Neuronal stem cell (in vitro differentiated cells): ENCODE measurements around the gene AKAP1.

Source experiments
- DNase-seq: peaks from one replicate; pipeline ENCODE4 v3.0.0-alpha.2; 2013; ENCODE audit warnings: low spot score
- H2AFZ ChIP-seq: one replicate; pipeline ENCODE4 v1.6.1; 2013; ENCODE audit warnings: mild to moderate bottlenecking, low read length, inconsistent platforms
- H2AK5ac ChIP-seq: 2 replicates; pipeline ENCODE4 v1.6.1; 2013; ENCODE audit warnings: low read depth, mild to moderate bottlenecking, inconsistent platforms, low read length, moderate library complexity, mixed read lengths
- H2BK120ac ChIP-seq: 2 replicates; pipeline ENCODE4 v1.6.1; 2013; ENCODE audit warnings: low read depth, mild to moderate bottlenecking, inconsistent platforms, low read length, moderate library complexity, mixed read lengths
- H2BK12ac ChIP-seq: one replicate; pipeline ENCODE4 v1.6.1; 2013; ENCODE audit warnings: low read length, inconsistent platforms
- H2BK15ac ChIP-seq: 2 replicates; pipeline ENCODE4 v1.6.1; 2013; ENCODE audit warnings: mild to moderate bottlenecking, low read length, inconsistent platforms, mixed read lengths
- H2BK5ac ChIP-seq: one replicate; pipeline ENCODE4 v1.6.1; 2013; ENCODE audit warnings: inconsistent platforms, mild to moderate bottlenecking, low read length, moderate library complexity
- H3K14ac ChIP-seq: one replicate; pipeline ENCODE4 v1.6.1; 2013; ENCODE audit warnings: low read length, inconsistent platforms
- H3K18ac ChIP-seq: 2 replicates; pipeline ENCODE4 v1.6.1; 2013; ENCODE audit warnings: low read length, inconsistent platforms
- H3K23ac ChIP-seq: 2 replicates; pipeline ENCODE4 v1.6.1; 2013; ENCODE audit warnings: low read depth, mild to moderate bottlenecking, mixed read lengths, low read length, inconsistent platforms; ENCODE audit not compliant: poor library complexity
- H3K27ac ChIP-seq: replicated peaks from 3 replicates; pipeline ENCODE4 v1.5.1; 2013; ENCODE audit warnings: low read length, inconsistent platforms
- H3K27me3 ChIP-seq, 3 experiments: 2 replicates each; pipeline ENCODE4 v1.6.1; 2013; ENCODE audit warnings: low read length in 3 of 3, mild to moderate bottlenecking in 2 of 3, inconsistent platforms in 1 of 3, low read depth in 1 of 3, mixed read lengths in 1 of 3, moderate library complexity in 1 of 3; ENCODE audit not compliant: control insufficient read depth in 3 of 3, insufficient read depth in 3 of 3
- H3K36me3 ChIP-seq, 2 donors: replicated peaks in 1 of 2; 2 replicates each; pipeline ENCODE4 v1.6.1; 2013; ENCODE audit warnings: low read length in 2 of 2; ENCODE audit not compliant: control insufficient read depth in 2 of 2, insufficient read depth in 2 of 2
- H3K4ac ChIP-seq: 2 replicates; pipeline ENCODE4 v1.6.1; 2013; ENCODE audit warnings: inconsistent platforms, mild to moderate bottlenecking, low read length, moderate library complexity
- H3K4me1 ChIP-seq, 2 donors: 1 replicate in 1 of 2; 2 replicates in 1 of 2; pipeline ENCODE4 v1.6.1; 2013; ENCODE audit warnings: low read length in 2 of 2, low read depth in 1 of 2; ENCODE audit not compliant: control insufficient read depth in 2 of 2, insufficient read depth in 1 of 2
- H3K4me2 ChIP-seq: one replicate; pipeline ENCODE4 v1.6.1; 2013; ENCODE audit warnings: mild to moderate bottlenecking, low read length, inconsistent platforms; ENCODE audit not compliant: insufficient read depth, poor library complexity, severe bottlenecking
- H3K4me3 ChIP-seq, 2 donors: 2 replicates each; pipeline ENCODE4 v1.5.1; 2013; ENCODE audit warnings: low read length in 2 of 2, mild to moderate bottlenecking in 2 of 2, inconsistent platforms in 1 of 2, moderate library complexity in 1 of 2
- H3K79me1 ChIP-seq: one replicate; pipeline ENCODE4 v1.6.1; 2013; ENCODE audit warnings: low read depth, mild to moderate bottlenecking, inconsistent platforms, low read length, moderate library complexity
- H3K9ac ChIP-seq: one replicate; pipeline ENCODE4 v1.6.1; 2013; ENCODE audit warnings: mild to moderate bottlenecking, low read depth, low read length, inconsistent platforms; ENCODE audit not compliant: poor library complexity
- H3K9me3 ChIP-seq, 2 donors: replicated peaks in 1 of 2; 2 replicates each; pipeline versions ENCODE3 to v1.6.1; 2013; ENCODE audit warnings: low read length in 2 of 2, mild to moderate bottlenecking in 2 of 2, inconsistent platforms in 1 of 2, low read depth in 1 of 2, mixed read lengths in 1 of 2, moderate library complexity in 1 of 2; ENCODE audit not compliant: control insufficient read depth in 2 of 2, insufficient read depth in 1 of 2
- H4K8ac ChIP-seq: one replicate; pipeline ENCODE4 v1.6.1; 2013; ENCODE audit warnings: low read depth, mild to moderate bottlenecking, inconsistent platforms, low read length, moderate library complexity
- H4K91ac ChIP-seq: one replicate; pipeline ENCODE4 v1.6.1; 2013; ENCODE audit warnings: low read length, low read depth, mild to moderate bottlenecking, inconsistent platforms; ENCODE audit not compliant: poor library complexity
- WGBS, 2 donors: extraction: QIAGEN DNeasy Blood & Tissue Kit; methylation state at CpG; one replicate each; pipeline ENCODE4 v1.1.7; 2013; ENCODE audit warnings: missing lambda C conversion rate in 2 of 2, mixed read lengths in 1 of 2; ENCODE audit not compliant: insufficient read length in 2 of 2, insufficient replicate concordance in 1 of 2; ENCODE audit errors: extremely low coverage in 2 of 2; 5-methylcytosine and 5-hydroxymethylcytosine counted together

The AKAP1 gene

GRCh38 chr17:57086069-57086930 is 1.3 kb downstream of the AKAP1 start:
- H2BK5ac ChIP-seq = peak overlapping the region; percentile 40
- H3K27ac ChIP-seq = no peak overlapping the region
- H3K4ac ChIP-seq = no peak overlapping the region
- H3K4me2 ChIP-seq = peak overlapping the region; percentile 95
- H3K18ac ChIP-seq = peak overlapping the region; percentile 88
- peak overlapping the region; percentile 48 for H3K23ac ChIP-seq
- peak overlapping the region; percentile 96 for H2AFZ ChIP-seq
- peak overlapping the region; percentile 93 for H3K9ac ChIP-seq
- peak; percentile 14 for DNase-seq
- H2BK120ac ChIP-seq = no peak overlapping the region
- no peak overlapping the region for H4K8ac ChIP-seq
- H3K4me1 ChIP-seq = peaks cover 19 to 21% of the 10 kb centered on the region in 2 donors
- H3K36me3 ChIP-seq = peaks cover 0 to 10% of the 10 kb centered on the region in 2 donors
- H3K79me1 ChIP-seq = no peaks in the 10 kb centered on the region
- WGBS, 2 donors = no CpG with 5 or more reads among the region's 45 CpGs
- peaks cover 0 to 7% (median 0%) of the 10 kb centered on the region in 3 experiments for H3K27me3 ChIP-seq
- H3K14ac ChIP-seq = peak overlapping the region; percentile 95
- no peak overlapping the region for H4K91ac ChIP-seq
- H2BK15ac ChIP-seq = peak overlapping the region; percentile 42
- H2BK12ac ChIP-seq = no peak overlapping the region
- H3K9me3 ChIP-seq = no peaks in the 10 kb centered on the region
- no peak overlapping the region for H2AK5ac ChIP-seq
- peak overlapping the region; percentile 89 to 91 for H3K4me3 ChIP-seq

DNA sequence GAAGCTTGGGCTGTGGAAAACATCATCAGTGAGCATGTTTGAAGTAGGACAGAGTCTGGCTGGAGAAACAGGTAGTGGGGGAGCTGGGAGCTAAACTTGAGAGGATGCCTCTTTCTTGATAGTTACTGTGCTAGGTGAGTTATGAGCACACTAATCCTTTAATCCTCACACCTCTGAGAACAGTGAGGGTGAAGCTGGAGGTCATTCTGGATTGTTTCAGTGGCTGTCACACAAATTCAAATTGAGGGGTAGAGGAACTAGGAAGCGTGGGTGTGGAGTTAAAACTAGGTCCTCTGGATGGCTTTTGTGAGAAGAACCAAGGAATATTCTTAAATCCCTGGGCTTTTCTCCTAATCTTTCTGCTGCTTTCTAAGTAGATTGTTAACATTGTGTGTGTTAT is 3.3 kb downstream of the AKAP1 start:
- Histone ChIP-seq H2BK12ac (no peak overlapping the region), H3K9me3 (no peaks in the 10 kb centered on the region), H3K27me3 (peaks cover 0 to 7% (median 0%) of the 10 kb centered on the region in 3 experiments), H3K79me1 (no peaks in the 10 kb centered on the region), H4K91ac (no peak overlapping the region), H3K4ac (no peak overlapping the region), H3K4me1 (peaks cover 24 to 30% of the 10 kb centered on the region in 2 donors), H4K8ac (no peak overlapping the region), H3K9ac (no peak overlapping the region), H3K14ac (no peak overlapping the region), H3K36me3 (peaks cover 0 to 10% of the 10 kb centered on the region in 2 donors), H3K27ac (no peak overlapping the region), H3K4me2 (no peak overlapping the region), H2BK120ac (no peak overlapping the region), H3K18ac (no peak overlapping the region), H2AK5ac (no peak overlapping the region), H3K23ac (no peak overlapping the region), H3K4me3 (no peak overlapping the region), H2BK15ac (no peak overlapping the region), H2BK5ac (no peak overlapping the region), H2AFZ (no peak overlapping the region)
- no peak for DNase-seq
- no CpG with 5 or more reads among the region's 1 CpG for WGBS, 2 donors

DNA sequence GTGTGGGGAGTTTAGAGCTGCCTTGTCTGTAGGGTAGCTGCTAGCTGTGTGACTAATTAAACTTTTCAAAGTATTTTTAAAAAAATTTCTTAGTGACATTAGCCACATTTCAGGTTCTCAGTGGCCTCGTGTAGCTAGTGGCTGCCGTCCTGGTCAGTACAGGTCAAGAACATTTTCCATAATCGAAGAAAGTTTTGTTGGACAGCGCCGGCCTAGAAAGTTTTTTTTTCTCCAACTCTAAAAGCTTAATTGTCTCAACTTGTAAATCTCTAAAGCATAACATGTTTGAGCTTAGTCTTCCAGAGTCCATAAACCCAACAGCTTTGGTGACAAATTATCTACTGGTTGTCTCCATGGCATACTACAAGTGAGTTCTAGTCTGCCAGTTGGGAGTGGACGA is 4.3 kb downstream of the AKAP1 start:
- Histone ChIP-seq H3K4ac (no peak overlapping the region), H3K14ac (no peak overlapping the region), H2BK5ac (no peak overlapping the region), H4K8ac (no peak overlapping the region), H3K18ac (no peak overlapping the region), H3K4me1 (peaks cover 24 to 30% of the 10 kb centered on the region in 2 donors), H2BK120ac (no peak overlapping the region), H3K23ac (no peak overlapping the region), H3K27me3 (peaks cover 0 to 7% (median 0%) of the 10 kb centered on the region in 3 experiments), H3K27ac (no peak overlapping the region), H3K36me3 (peaks cover 0 to 10% of the 10 kb centered on the region in 2 donors), H4K91ac (no peak overlapping the region), H2AK5ac (no peak overlapping the region), H3K9me3 (no peaks in the 10 kb centered on the region), H3K9ac (no peak overlapping the region), H2AFZ (no peak overlapping the region), H2BK15ac (no peak overlapping the region), H3K79me1 (peaks cover 2% of the 10 kb centered on the region), H3K4me2 (no peak overlapping the region), H3K4me3 (no peak overlapping the region), H2BK12ac (no peak overlapping the region)
- WGBS, 2 donors = no CpG with 5 or more reads among the region's 6 CpGs
- DNase-seq = no peak

GRCh38 chr17:57090560-57091185 is 5.6 kb downstream of the AKAP1 start:
- H3K18ac ChIP-seq = no peak overlapping the region
- H3K4me3 ChIP-seq = no peak overlapping the region
- H2BK5ac ChIP-seq = no peak overlapping the region
- H3K9me3 ChIP-seq = peaks cover 0 to 2% of the 10 kb centered on the region in 2 donors
- no peak overlapping the region for H2BK120ac ChIP-seq
- WGBS, 2 donors = no CpG with 5 or more reads among the region's 4 CpGs
- no peak overlapping the region for H2BK12ac ChIP-seq
- H3K36me3 ChIP-seq = peaks cover 0 to 13% of the 10 kb centered on the region in 2 donors
- no peak overlapping the region for H2AK5ac ChIP-seq
- H3K9ac ChIP-seq = no peak overlapping the region
- H3K14ac ChIP-seq = no peak overlapping the region
- peaks cover 2% of the 10 kb centered on the region for H3K79me1 ChIP-seq
- H3K27ac ChIP-seq = no peak overlapping the region
- DNase-seq = no peak
- H2BK15ac ChIP-seq = no peak overlapping the region
- H4K91ac ChIP-seq = no peak overlapping the region
- H3K4ac ChIP-seq = no peak overlapping the region
- no peak overlapping the region for H3K23ac ChIP-seq
- no peak overlapping the region for H2AFZ ChIP-seq
- no peak overlapping the region for H3K4me2 ChIP-seq
- H3K4me1 ChIP-seq = peaks cover 24 to 30% of the 10 kb centered on the region in 2 donors
- H4K8ac ChIP-seq = no peak overlapping the region
- peaks cover 0 to 7% (median 0%) of the 10 kb centered on the region in 3 experiments for H3K27me3 ChIP-seq
